HG03025 (cell line): ENCODE data around the gene CUBN.

ENCODE experiments used
- ATAC-seq: cut with Tn5 transposase; IDR thresholded peaks from one replicate; pipeline ENCODE4 v1.9.1; 2021; ENCODE audit warnings: mild to moderate bottlenecking, moderate library complexity; ENCODE audit not compliant: unreplicated experiment, low FRiP score

The CUBN gene

GRCh38 chr10:17109475-17110207 lies 20.0 kb downstream of the CUBN start:
- no peak for ATAC-seq

DNA sequence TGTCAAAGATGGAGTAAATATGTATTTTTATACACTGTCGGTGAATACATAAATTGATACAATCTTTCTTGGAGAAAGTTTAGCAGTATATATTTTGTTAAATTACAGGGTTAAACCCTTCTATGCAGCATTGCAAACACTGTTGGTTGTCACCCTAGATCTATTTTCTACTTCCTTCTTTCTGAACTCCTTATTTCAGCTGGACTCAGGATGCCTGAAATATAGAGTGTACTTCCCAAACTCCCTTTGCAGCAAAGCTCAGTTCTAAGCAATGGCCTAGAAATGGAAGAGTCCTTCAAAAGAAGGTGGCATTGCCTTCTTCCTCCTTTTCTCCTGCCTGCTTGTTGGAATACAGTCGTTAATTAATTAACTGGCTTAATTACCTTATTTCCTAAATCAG lies 20.6 kb downstream of the CUBN start:
- ATAC-seq, result no peak

DNA sequence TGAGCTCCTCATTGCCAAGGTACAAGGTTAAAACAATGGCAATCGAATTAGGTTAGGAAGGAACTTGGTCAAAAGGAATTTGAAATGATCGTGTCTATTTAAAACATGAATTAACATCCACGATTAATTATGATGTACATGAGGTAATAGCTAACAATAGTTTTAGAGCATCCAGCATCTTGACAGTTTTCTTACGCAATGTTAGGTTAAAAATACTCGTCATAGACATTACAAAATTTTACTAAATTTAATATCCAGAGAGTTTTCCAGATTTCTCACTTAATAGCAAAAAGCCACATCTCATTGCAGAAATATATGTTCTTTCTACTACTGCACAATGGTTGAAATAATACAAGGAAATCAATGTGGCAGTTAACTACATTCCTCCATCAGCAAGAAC lies 22.6 kb downstream of the CUBN start:
- no peak for ATAC-seq

- ATAC-seq, result no peak
Observed at GRCh38 chr10:17101910-17102266, 27.7 kb downstream of the CUBN start.

GRCh38 chr10:17101257-17101909 lies 28.2 kb downstream of the CUBN start:
- ATAC-seq, result no peak

DNA sequence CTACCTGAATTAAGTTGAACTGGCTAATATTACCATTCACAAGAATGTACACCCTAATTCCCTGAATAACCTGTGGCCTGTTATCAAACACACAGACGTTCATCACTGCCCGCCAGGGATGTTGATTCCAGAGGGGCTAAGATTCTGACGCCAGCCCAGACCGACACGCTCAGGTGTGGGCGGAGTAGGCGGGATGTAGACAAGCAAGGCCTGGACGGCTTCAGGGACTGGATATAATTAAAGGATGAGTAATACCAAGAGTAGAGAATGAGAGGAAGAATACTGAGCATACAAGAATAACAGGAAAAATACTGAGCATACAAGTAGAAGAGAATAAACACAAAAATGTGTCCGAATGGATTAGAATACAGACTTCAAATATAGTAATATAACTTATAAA lies 29.0 kb downstream of the CUBN start:
- no peak for ATAC-seq

- ATAC-seq, result no peak
Observed at GRCh38 chr10:17098012-17098411, 31.6 kb downstream of the CUBN start.

- no peak for ATAC-seq
Observed at GRCh38 chr10:17094844-17095243, 34.8 kb downstream of the CUBN start.

GRCh38 chr10:17092986-17093803 lies 36.4 kb downstream of the CUBN start:
- no peak for ATAC-seq

- no peak for ATAC-seq
Observed at GRCh38 chr10:17092216-17092944, 37.2 kb downstream of the CUBN start.

GRCh38 chr10:17088118-17088806 lies 41.3 kb downstream of the CUBN start:
- no peak for ATAC-seq

DNA sequence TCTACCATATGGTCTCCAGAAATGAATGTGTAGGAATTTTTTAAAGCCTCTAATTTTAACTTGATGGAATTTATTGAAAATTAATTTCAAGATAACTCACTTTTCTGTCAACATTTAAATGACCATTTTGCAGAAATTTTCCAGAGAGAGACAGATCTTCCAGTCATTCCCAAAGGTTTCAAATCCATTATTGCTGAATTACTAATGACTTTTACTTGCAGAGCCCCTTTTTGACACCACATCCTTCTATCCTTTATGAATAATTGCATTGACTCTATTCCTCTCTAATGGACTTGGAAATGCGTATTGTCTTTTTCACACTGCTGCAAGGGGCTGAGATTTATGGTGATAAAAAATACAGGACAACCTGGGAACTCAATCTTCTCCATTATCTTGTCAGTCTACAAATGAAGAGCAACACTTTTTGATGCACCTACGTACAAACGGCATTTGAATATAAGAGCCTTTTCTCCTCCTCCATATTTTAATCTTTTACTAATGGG lies 42.7 kb downstream of the CUBN start:
- ATAC-seq, result no peak

DNA sequence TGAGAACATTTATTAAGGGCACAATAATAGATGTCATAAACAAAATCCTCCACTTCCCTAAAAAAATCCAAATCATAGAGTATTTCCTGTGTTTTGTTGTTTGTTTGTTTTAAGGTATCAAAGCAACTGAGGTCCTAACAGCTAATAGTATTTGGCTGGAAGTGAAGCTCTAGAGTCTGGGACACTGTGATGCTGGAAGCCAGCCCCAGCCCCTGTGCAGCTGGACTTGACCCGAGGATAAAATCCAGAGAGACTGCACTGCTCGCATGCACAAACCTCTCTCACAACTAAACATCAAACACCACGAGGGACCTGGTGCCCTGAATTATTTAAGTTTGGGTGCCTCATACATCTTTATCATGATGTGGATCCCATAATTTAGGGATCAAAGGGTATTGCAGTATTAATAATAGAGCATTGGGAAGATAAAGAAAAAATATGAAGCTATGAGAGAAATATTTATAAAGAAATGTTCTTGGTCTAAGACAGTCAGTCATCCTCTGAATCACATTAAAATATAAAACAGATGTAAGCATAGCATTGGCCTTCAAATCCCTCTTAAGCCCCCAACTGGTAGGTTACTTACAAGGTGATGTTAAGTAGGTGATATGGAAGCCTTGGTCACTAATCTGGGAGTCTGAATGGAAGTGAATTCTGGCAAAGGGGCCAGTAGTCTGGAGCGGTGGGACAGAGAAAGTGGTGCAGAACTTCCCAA lies 44.4 kb downstream of the CUBN start:
- ATAC-seq, result no peak

- ATAC-seq, result no peak
Observed at GRCh38 chr10:17084258-17084657, 45.4 kb downstream of the CUBN start.

GRCh38 chr10:17081431-17081830 lies 48.2 kb downstream of the CUBN start:
- no peak for ATAC-seq

DNA sequence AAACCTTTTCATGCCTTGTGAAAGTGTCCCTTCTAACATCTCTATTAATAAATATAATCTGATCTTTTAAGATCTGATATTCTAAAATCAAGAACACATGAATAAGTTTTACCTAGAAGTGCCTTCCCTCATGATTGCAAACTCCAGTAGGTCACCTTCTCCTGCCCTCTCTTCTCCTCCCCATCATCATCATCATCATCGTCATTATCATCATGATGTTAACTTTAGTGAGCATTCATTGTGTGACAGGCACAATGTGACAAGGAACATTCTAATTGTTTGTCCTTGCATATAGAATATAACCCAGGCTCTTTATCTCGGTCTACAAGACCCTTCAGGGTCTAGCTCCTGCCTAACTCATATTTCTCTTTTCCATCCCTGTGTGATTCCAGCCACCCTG lies 51.7 kb downstream of the CUBN start:
- no peak for ATAC-seq

DNA sequence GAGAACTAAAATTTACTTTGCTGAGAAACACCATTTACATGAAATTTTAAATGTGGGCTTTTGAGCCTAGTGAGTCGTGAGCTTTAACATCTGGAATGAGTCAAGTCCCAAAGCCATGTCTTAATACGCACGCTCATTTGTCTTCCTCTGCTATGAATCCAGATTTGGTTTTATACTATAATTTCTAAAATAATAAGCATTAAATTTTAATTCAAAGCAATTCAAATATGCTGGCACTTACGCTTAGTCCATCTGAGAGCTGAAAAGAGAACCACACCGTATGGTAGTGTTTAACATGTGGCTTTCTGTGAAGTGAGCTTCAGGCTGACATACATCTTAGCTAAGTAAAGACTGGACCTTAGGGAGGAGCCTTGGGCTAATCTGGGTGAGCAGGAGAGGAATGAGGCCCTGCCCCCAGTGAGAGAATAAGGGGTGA lies 52.2 kb downstream of the CUBN start:
- ATAC-seq, result no peak

- no peak for ATAC-seq
Observed at GRCh38 chr10:17076626-17077345, 52.8 kb downstream of the CUBN start.
